ENCODE data around the gene LRP1-AS. TPM values are rescaled to one million over a fixed set of nuclear protein-coding genes. Genes with fewer than 3 reads are reported as not detected.

The LRP1-AS gene
- total and polyA plus RNA-seq, 10 of the 15 experiments (the other 5 are each of a cell fraction or from before 2014, with no cell fraction given) = not detected

DNA sequence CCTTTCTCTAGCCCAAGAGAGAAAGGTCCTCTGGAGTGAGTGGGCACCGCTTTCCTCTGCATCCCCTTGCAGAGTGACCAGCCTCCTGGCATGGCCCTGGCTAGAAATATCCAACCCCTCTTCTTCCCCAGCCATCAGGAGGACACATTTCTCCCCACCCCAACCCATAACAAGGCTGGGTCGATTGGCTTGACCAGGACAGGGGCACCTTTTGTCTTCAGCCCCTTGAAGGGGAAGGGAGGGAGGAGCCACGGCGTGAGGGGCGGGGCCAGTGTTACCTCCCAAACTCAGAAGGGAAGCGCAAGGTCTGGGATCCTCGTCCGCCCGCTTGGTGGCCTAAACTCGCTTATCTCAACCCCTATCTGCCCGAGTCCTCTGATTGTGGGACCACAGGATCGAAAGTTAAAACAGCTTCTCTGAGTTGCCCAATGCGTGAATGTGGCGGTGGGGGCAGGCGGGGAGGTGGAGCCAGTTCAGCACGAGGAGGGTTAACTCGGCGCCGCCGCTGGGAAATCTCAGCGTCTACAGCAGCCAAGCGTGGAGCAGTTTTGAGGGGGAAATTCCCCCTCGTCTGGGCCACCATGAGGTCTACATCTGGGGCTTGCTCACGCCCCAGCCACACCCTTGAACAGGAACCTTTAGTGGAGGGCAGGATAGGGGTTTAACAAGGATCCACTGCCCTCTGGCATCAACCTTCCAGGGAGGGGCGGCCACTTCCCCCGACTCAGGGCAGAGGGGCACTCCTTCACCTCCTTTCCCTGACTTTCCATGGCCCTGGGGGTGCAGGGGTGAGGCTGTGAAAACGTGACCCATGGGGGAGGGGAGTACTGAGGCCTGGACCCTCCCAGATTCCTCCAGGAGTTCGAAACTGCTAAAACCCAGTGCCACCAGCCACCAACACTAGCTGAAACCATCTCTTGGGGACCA is 37.1 kb downstream of the LRP1-AS start (continued):
- no peak; the same call in 1 of the 2 replicates for TF ChIP-seq RUNX3 (IDR thresholded peaks at IDR 0.05; ENCODE audit: low read length)
- no peak for TF ChIP-seq BMI1 (IDR thresholded peaks at IDR 0.05; ENCODE audit: borderline replicate concordance)
- TF ChIP-seq, protein P1, sequence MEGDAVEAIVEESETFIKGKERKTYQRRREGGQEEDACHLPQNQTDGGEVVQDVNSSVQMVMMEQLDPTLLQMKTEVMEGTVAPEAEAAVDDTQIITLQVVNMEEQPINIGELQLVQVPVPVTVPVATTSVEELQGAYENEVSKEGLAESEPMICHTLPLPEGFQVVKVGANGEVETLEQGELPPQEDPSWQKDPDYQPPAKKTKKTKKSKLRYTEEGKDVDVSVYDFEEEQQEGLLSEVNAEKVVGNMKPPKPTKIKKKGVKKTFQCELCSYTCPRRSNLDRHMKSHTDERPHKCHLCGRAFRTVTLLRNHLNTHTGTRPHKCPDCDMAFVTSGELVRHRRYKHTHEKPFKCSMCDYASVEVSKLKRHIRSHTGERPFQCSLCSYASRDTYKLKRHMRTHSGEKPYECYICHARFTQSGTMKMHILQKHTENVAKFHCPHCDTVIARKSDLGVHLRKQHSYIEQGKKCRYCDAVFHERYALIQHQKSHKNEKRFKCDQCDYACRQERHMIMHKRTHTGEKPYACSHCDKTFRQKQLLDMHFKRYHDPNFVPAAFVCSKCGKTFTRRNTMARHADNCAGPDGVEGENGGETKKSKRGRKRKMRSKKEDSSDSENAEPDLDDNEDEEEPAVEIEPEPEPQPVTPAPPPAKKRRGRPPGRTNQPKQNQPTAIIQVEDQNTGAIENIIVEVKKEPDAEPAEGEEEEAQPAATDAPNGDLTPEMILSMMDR (IDR thresholded peaks at IDR 0.05 in 2 of 3, conservative IDR thresholded peaks at IDR 0.05 in 1 of 3; ENCODE audit: control insufficient read depth in 2 of 3, extremely low read depth in 1 of 3, insufficient read depth in 1 of 3, low read depth in 3 of 3, low read length in 3 of 3) = peak in 1 of 3 experiments; percentile 8; a peak in 1 of 6 replicates
- TF ChIP-seq NFIC (IDR thresholded peaks at IDR 0.05; ENCODE audit: low read depth, low read length) = no peak
- no peak for TF ChIP-seq EZH2 (IDR thresholded peaks at IDR 0.05; ENCODE audit: borderline replicate concordance, control insufficient read depth, low read depth, low read length)
- TF ChIP-seq RFX5 (IDR thresholded peaks at IDR 0.05; ENCODE audit: low read depth, low read length) = no peak
- no peak for TF ChIP-seq SPI1 (IDR thresholded peaks at IDR 0.05; ENCODE audit: borderline replicate concordance, insufficient read depth, low read depth, low read length)
- no peak for TF ChIP-seq WRNIP1 (IDR thresholded peaks at IDR 0.05; ENCODE audit: borderline replicate concordance, low read depth, low read length)
- no peak for TF ChIP-seq EP300 (IDR thresholded peaks at IDR 0.05; ENCODE audit: borderline replicate concordance in 1 of 2, control insufficient read depth in 1 of 2, low read depth in 2 of 2, low read length in 2 of 2)
- TF ChIP-seq CREB1 (IDR thresholded peaks at IDR 0.05; ENCODE audit: low read depth) = 0 out of 2 replicates have a peak, but pooled peaks have one; percentile 33
- TF ChIP-seq, protein P2, sequence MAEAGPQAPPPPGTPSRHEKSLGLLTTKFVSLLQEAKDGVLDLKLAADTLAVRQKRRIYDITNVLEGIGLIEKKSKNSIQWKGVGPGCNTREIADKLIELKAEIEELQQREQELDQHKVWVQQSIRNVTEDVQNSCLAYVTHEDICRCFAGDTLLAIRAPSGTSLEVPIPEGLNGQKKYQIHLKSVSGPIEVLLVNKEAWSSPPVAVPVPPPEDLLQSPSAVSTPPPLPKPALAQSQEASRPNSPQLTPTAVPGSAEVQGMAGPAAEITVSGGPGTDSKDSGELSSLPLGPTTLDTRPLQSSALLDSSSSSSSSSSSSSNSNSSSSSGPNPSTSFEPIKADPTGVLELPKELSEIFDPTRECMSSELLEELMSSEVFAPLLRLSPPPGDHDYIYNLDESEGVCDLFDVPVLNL (IDR thresholded peaks at IDR 0.05; ENCODE audit: low read depth, low read length) = no peak
- no peak for TF ChIP-seq MTA3 (IDR thresholded peaks at IDR 0.05; ENCODE audit: borderline replicate concordance, low read length)
- TF ChIP-seq, protein P3, sequence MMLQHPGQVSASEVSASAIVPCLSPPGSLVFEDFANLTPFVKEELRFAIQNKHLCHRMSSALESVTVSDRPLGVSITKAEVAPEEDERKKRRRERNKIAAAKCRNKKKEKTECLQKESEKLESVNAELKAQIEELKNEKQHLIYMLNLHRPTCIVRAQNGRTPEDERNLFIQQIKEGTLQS (IDR thresholded peaks at IDR 0.05; ENCODE audit: borderline replicate concordance, extremely low read depth, low read depth, low read length) = no peak
- TF ChIP-seq ZNF217 (IDR thresholded peaks at IDR 0.05) = no peak
- TF ChIP-seq, protein P4, sequence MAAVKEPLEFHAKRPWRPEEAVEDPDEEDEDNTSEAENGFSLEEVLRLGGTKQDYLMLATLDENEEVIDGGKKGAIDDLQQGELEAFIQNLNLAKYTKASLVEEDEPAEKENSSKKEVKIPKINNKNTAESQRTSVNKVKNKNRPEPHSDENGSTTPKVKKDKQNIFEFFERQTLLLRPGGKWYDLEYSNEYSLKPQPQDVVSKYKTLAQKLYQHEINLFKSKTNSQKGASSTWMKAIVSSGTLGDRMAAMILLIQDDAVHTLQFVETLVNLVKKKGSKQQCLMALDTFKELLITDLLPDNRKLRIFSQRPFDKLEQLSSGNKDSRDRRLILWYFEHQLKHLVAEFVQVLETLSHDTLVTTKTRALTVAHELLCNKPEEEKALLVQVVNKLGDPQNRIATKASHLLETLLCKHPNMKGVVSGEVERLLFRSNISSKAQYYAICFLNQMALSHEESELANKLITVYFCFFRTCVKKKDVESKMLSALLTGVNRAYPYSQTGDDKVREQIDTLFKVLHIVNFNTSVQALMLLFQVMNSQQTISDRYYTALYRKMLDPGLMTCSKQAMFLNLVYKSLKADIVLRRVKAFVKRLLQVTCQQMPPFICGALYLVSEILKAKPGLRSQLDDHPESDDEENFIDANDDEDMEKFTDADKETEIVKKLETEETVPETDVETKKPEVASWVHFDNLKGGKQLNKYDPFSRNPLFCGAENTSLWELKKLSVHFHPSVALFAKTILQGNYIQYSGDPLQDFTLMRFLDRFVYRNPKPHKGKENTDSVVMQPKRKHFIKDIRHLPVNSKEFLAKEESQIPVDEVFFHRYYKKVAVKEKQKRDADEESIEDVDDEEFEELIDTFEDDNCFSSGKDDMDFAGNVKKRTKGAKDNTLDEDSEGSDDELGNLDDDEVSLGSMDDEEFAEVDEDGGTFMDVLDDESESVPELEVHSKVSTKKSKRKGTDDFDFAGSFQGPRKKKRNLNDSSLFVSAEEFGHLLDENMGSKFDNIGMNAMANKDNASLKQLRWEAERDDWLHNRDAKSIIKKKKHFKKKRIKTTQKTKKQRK (IDR thresholded peaks at IDR 0.05; ENCODE audit: low read depth, low read length) = no peak
- TF ChIP-seq ZNF384 (IDR thresholded peaks at IDR 0.05; ENCODE audit: borderline replicate concordance, low read depth, low read length) = no peak
- no peak for TF ChIP-seq ZNF274 (IDR thresholded peaks at IDR 0.05; ENCODE audit: insufficient read depth, insufficient read length)
- TF ChIP-seq HCFC1 (IDR thresholded peaks at IDR 0.05; ENCODE audit: low read length) = no peak
- TF ChIP-seq, protein P5, sequence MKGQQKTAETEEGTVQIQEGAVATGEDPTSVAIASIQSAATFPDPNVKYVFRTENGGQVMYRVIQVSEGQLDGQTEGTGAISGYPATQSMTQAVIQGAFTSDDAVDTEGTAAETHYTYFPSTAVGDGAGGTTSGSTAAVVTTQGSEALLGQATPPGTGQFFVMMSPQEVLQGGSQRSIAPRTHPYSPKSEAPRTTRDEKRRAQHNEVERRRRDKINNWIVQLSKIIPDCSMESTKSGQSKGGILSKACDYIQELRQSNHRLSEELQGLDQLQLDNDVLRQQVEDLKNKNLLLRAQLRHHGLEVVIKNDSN (IDR thresholded peaks at IDR 0.05; ENCODE audit: borderline replicate concordance, extremely low read length, insufficient read depth, low read depth, low read length) = no peak
- peak; percentile 70 for TF ChIP-seq MYC (IDR thresholded peaks at IDR 0.05; ENCODE audit: insufficient read depth, insufficient read length, insufficient replicate concordance, low read length, severe bottlenecking)

Data from GM12878 (cell line).